OCI-LY7 (cell line): ENCODE measurements around the gene FADS3. TPM values are rescaled to one million over a fixed set of nuclear protein-coding genes. Genes with fewer than 3 reads are reported as not detected.

Experiments used
- BruUV-seq: library from RNA; stranded (reverse); fragments of 400-500 nt; replicated peaks from 2 replicates; lab custom pipeline; 2021; lab: Mats Ljungman, UMichigan
- CTCF ChIA-PET: fragments of 300-600 bp; sonication (Branson Sonifier 250); formaldehyde crosslinking; loops from one replicate; lab custom pipeline; 2022; ENCODE audit warnings: antibody characterized with exemption; ENCODE audit not compliant: unreplicated experiment; lab: Charles Lee
- POLR2A ChIA-PET: fragments of 300-600 bp; sonication (Branson Sonifier 250); formaldehyde crosslinking; loops from one replicate; lab custom pipeline; 2022; ENCODE audit warnings: antibody characterized with exemption; lab: Charles Lee
- DNase-seq: peaks from one replicate; pipeline ENCODE4 v3.0.0-alpha.2; 2015; ENCODE audit warnings: low spot score
- H2AFZ ChIP-seq: fragments of 200-600 bp; sonication (generic), shearing (Covaris generic); 2 replicates; pipeline ENCODE4 v1.6.1; 2014; ENCODE audit warnings: mild to moderate bottlenecking, antibody characterized with exemption, low read length, moderate library complexity
- H3K27ac ChIP-seq: fragments of 200-600 bp; sonication (generic); 2 replicates; pipeline ENCODE4 v1.5.1; 2014; ENCODE audit warnings: mixed run types, low read depth, mild to moderate bottlenecking, moderate library complexity, low read length, inconsistent platforms; ENCODE audit not compliant: poor library complexity, severe bottlenecking
- H3K36me3 ChIP-seq: fragments of 200-600 bp; sonication (generic); 2 replicates; pipeline ENCODE4 v1.6.1; 2014; ENCODE audit warnings: mild to moderate bottlenecking, antibody characterized with exemption, low read length, moderate library complexity, mixed read lengths; ENCODE audit not compliant: insufficient read depth
- H3K4me1 ChIP-seq: fragments of 200-600 bp; sonication (generic); 2 replicates; pipeline ENCODE4 v1.5.1; 2014; ENCODE audit warnings: mild to moderate bottlenecking, low read length; ENCODE audit not compliant: insufficient read depth, poor library complexity, severe bottlenecking
- H3K4me2 ChIP-seq: fragments of 200-600 bp; sonication (generic); 2 replicates; pipeline ENCODE4 v1.6.1; 2014; ENCODE audit warnings: mild to moderate bottlenecking, low read length
- H3K4me3 ChIP-seq: fragments of 200-600 bp; sonication (generic); 2 replicates; pipeline ENCODE4 v1.5.1; 2014; ENCODE audit warnings: mild to moderate bottlenecking, low read depth, low read length; ENCODE audit not compliant: poor library complexity, severe bottlenecking
- H3K79me2 ChIP-seq: fragments of 200-600 bp; sonication (generic); 2 replicates; pipeline ENCODE4 v1.6.1; 2016; ENCODE audit warnings: low read depth, mild to moderate bottlenecking, low read length, moderate library complexity, mixed read lengths; ENCODE audit not compliant: insufficient read depth
- H3K9me2 ChIP-seq: fragments of 200-600 bp; sonication (generic); 2 replicates; pipeline ENCODE4 v1.6.1; 2016; ENCODE audit warnings: mild to moderate bottlenecking, low read length, mixed read lengths; ENCODE audit not compliant: insufficient read depth
- H3K9me3 ChIP-seq: fragments of 200-600 bp; sonication (generic); 2 replicates; pipeline ENCODE4 v1.6.1; 2014; ENCODE audit warnings: mild to moderate bottlenecking, mixed run types, low read length, mixed read lengths
- H4K20me1 ChIP-seq: fragments of 200-600 bp; sonication (generic); 2 replicates; pipeline ENCODE4 v1.6.1; 2014; ENCODE audit warnings: mild to moderate bottlenecking, antibody characterized with exemption, low read length, moderate library complexity, mixed read lengths; ENCODE audit not compliant: insufficient read depth
- CTCF ChIP-seq: fragments of 200-600 bp; sonication (generic); conservative IDR thresholded peaks from 2 replicates; pipeline ENCODE4 v1.5.1; 2014; ENCODE audit warnings: mild to moderate bottlenecking, antibody characterized with exemption, low read length, moderate library complexity, mixed read lengths
- EZH2phosphoT487 ChIP-seq: fragments of 200-600 bp; sonication (generic); IDR thresholded peaks from 2 replicates; pipeline ENCODE4 v1.6.1; 2018; ENCODE audit warnings: low read depth, borderline replicate concordance, mild to moderate bottlenecking, mixed run types, antibody characterized with exemption, low read length, moderate library complexity, mixed read lengths
- intact Hi-C: fragments of 100-400 bp; cut with micrococcal nuclease; formaldehyde crosslinking; loops from one replicate; pipeline ENCODE4 v1.10.0; 2022; ENCODE audit not compliant: unreplicated experiment
- total RNA-seq, 2 experiments: library from RNA; depleted of rRNA in 1 of 2; stranded (reverse); fragments of >200 nt in 1 of 2; shearing (Covaris generic) in 1 of 2; gene quantifications; 2 replicates each; pipeline ENCODE4 v1.2.3, GENCODE V29; 2014 to 2022

Gene FADS3
- total RNA-seq, 2 experiments from 2014 or later = 103 to 191 TPM

GRCh38 chr11:61841636-61842527, 49.5 kb downstream of the FADS3 start:
- CTCF ChIA-PET = interaction anchor here (1.0 kb wide), 1 partner anchor 45 kb away, joined by 3 read pairs; no protein-coding TSS in a partner anchor
- Histone ChIP-seq H4K20me1 (no peaks in the 10 kb centered on the region), H3K36me3 (no peaks in the 10 kb centered on the region), H2AFZ (no peak overlapping the region), H3K9me2 (no peaks in the 10 kb centered on the region), H3K9me3 (no peaks in the 10 kb centered on the region), H3K4me1 (no peaks in the 10 kb centered on the region), H3K4me3 (no peak overlapping the region), H3K27ac (no peak overlapping the region), H3K4me2 (no peak overlapping the region), H3K79me2 (no peaks in the 10 kb centered on the region)
- no peak for DNase-seq
- POLR2A ChIA-PET = no interaction called here
- no TSS peak for BruUV-seq
- intact Hi-C loops = no loop called here
- TF ChIP-seq EZH2phosphoT487 (no peak), CTCF (no peak)

GRCh38 chr11:61840371-61840770, 51.0 kb downstream of the FADS3 start:
- no peak for TF ChIP-seq EZH2phosphoT487
- no peak for TF ChIP-seq CTCF
- no TSS peak for BruUV-seq
- Histone ChIP-seq H3K27ac (no peak overlapping the region), H4K20me1 (no peaks in the 10 kb centered on the region), H2AFZ (no peak overlapping the region), H3K9me2 (no peaks in the 10 kb centered on the region), H3K36me3 (no peaks in the 10 kb centered on the region), H3K4me3 (no peak overlapping the region), H3K4me2 (no peak overlapping the region), H3K9me3 (no peaks in the 10 kb centered on the region), H3K79me2 (no peaks in the 10 kb centered on the region), H3K4me1 (peaks cover 7% of the 10 kb centered on the region)
- intact Hi-C loops = no loop called here
- ChIA-PET CTCF (no interaction called here), POLR2A (no interaction called here)
- no peak for DNase-seq

- no peak overlapping the region for H2AFZ ChIP-seq
- peaks cover 13% of the 10 kb centered on the region for H3K4me1 ChIP-seq
- H3K79me2 ChIP-seq = no peaks in the 10 kb centered on the region
- intact Hi-C loops = no loop called here
- H3K27ac ChIP-seq = no peak overlapping the region
- H3K36me3 ChIP-seq = no peaks in the 10 kb centered on the region
- H3K4me2 ChIP-seq = no peak overlapping the region
- no peaks in the 10 kb centered on the region for H3K9me3 ChIP-seq
- ChIA-PET POLR2A (no interaction called here), CTCF (no interaction called here)
- no peak overlapping the region for H3K4me3 ChIP-seq
- no peaks in the 10 kb centered on the region for H4K20me1 ChIP-seq
- BruUV-seq = no TSS peak
- no peaks in the 10 kb centered on the region for H3K9me2 ChIP-seq
- no peak for DNase-seq
- TF ChIP-seq EZH2phosphoT487 (no peak), CTCF (no peak)
These were observed 51.6 kb downstream of the FADS3 start for GRCh38 chr11:61839742-61840141.
